Heart left ventricle (tissue), 13 donors: Measurements from ENCODE around the gene RNF130.
"Not testable (repeated sequence)": the region's sequence is repeated elsewhere in the genome, so short reads cannot be mapped to it uniquely, and the experiment has no call there.

ENCODE experiments used
- POLR2A ChIP-seq, 2 donors: fragments of 450-650 bp; IDR thresholded peaks; one replicate each; pipeline ENCODE4 v1.6.1; 2017; ENCODE audit warnings: antibody characterized with exemption in 2 of 2, mild to moderate bottlenecking in 2 of 2, moderate library complexity in 2 of 2
- TF ChIP-seq, protein P1 (sequence below), 12 donors: fragments of 200-600 bp; sonication (generic) in 4 of 12; IDR thresholded peaks; one replicate each; pipeline versions ENCODE4 v1.5.0 to v1.8.0; 2018 to 2022; ENCODE audit warnings: antibody characterized with exemption in 12 of 12, mild to moderate bottlenecking in 5 of 12
- donor health status: ischemic (EF 13 %, LVEDD 7.1; RV severe dilation, severe dysfunction).
- donor health status: DM: no; HTN: yes; CAD: no.
- donor health status: DM: no; HTN: no; CAD: no.
- donor health status: ischemic (EF 25% LVEDD 6.9; RV normal size, moderate dysfunction).
- donor health status: ischemic (EF 25% LVEDD 5.7; RV mildly dilated, moderate dysfunction).
- donor health status: ischemic (EF 35%, LVEDD 5.7; RV mildly dilated, moderate dysfunction).
- donor health status: nonischemic (EF 11% LVEDD 7.7; RV severe dilation, severe dysfunction).
- donor health status: DM: yes; HTN: yes; CAD: no.
- donor health status: PGD.
- donor health status: ischemic (EF 29% LVEDD 5.4; RV normal size, mild dysfunction).
- donor health status: nonischemic (EF 23%, LVEDD 6.1; RV moderate dilation, normal function).

DNA sequence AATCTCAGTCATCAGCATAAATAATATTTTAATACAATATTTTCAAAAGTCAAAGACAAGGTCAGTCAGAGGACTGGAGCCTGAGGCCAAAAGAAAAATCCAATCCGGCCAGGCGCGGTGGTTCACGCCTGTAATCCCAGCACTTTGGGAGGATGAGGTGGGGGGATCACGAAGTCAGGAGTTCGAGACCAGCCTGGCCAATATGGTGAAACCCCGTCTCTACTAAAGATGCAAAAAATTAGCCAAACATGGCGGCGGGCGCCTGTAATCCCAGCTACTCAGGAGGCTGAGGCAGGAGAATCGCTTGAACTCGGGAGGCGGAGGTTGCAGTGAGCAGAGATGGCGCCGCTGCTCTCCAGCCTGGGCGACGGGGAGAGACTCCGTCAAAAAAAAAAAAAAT lies 18.1 kb upstream of the RNF130 start:
- TF ChIP-seq, protein P1, sequence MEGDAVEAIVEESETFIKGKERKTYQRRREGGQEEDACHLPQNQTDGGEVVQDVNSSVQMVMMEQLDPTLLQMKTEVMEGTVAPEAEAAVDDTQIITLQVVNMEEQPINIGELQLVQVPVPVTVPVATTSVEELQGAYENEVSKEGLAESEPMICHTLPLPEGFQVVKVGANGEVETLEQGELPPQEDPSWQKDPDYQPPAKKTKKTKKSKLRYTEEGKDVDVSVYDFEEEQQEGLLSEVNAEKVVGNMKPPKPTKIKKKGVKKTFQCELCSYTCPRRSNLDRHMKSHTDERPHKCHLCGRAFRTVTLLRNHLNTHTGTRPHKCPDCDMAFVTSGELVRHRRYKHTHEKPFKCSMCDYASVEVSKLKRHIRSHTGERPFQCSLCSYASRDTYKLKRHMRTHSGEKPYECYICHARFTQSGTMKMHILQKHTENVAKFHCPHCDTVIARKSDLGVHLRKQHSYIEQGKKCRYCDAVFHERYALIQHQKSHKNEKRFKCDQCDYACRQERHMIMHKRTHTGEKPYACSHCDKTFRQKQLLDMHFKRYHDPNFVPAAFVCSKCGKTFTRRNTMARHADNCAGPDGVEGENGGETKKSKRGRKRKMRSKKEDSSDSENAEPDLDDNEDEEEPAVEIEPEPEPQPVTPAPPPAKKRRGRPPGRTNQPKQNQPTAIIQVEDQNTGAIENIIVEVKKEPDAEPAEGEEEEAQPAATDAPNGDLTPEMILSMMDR (IDR thresholded peaks at IDR 0.05), result not testable (repeated sequence)
- not testable (repeated sequence) for TF ChIP-seq POLR2A (IDR thresholded peaks at IDR 0.05)
